Skin of body (tissue), 2 donors: ENCODE data around the gene SIVA1. TPM values are rescaled to one million over a fixed set of nuclear protein-coding genes. Genes with fewer than 3 reads are reported as not detected.
"Not testable (repeated sequence)": the region's sequence is repeated elsewhere in the genome, so short reads cannot be mapped to it uniquely, and the experiment has no call there.

Experiments
- DNase-seq: peaks from one replicate; lab custom pipeline; 2025; lab: John Stamatoyannopoulos, UW
- total RNA-seq: library from RNA; depleted of rRNA; stranded (reverse); fragments of >200 nt; gene quantifications from one replicate; pipeline ENCODE4 v1.2.3, GENCODE V29; 2014

The SIVA1 gene
- total RNA-seq, 1 donor from 2014 or later = 40.1 TPM

DNA sequence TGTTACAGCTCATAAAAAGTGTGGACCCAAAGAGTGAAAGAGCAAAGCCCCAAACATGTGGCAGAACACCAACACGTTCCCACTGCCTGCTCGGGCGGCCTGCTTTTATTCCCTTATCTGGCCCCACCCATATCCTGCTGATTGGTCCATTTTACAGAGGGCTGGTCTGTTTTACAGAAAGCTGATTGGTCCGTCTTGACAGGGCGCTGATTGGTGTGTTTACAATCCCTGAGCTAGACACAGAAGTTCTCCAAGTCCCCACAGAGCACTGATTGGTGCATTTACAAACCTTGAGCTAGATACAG is 2.2 kb upstream of the SIVA1 start:
- DNase-seq = not testable (repeated sequence)

DNA sequence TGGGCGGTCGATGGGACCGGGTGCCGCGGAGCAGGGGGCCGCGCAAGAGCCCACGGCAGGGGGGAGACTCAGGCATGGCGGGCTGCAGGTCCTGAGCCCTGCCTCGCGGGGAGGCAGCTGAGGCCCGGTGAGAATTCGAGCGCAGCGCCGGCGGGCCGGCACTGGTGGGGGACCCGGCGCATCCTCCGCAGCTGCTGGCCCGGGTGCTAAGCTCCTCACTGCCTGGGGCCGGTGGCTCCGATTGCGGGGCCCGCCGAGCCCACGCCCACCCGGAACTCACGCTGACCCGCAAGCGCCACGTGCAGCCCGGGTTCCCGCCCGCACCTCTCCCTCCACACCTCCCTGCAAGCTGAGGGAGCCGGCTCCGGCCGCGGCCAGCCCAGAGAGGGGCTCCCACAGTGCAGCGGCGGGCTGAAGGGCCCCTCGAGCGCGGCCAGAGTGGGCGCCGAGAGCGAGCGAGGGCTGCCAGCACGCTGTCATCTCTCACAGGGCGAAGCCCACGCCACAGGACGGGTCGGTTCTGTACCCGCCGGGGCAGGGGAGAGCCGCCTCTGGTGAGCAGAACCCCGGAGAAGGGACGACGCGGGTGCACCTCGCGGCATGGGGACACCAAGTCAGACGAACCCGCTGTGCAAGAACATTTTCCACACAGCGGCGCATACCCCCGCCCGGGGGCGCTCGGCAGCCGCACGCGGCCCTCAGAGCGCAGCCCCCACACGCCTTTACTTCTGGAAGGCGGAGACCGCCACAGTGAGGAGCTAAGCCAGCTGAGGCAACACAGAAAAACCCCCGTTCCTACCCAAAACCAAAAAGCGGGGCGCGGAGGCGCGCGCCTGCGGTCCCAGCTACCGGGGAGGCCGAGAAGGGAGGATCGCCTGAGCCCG is 1.2 kb upstream of the SIVA1 start:
- DNase-seq = no peak

DNA sequence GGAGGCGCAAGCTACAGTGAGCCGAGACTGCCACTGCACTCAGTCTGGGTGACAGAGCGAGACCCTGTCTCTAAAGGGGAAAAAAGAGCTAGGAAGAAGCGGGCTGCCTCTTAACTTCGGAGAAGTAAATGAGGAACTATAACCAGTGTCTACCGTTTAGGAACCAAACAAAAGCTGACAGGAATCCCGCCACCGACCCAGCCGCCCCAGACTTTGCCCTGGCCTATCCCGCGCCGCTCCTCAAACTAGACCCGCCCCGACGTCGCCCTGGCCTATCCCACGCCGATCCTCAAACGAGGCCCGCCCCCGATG is 568 bp upstream of the SIVA1 start:
- no peak for DNase-seq

DNA sequence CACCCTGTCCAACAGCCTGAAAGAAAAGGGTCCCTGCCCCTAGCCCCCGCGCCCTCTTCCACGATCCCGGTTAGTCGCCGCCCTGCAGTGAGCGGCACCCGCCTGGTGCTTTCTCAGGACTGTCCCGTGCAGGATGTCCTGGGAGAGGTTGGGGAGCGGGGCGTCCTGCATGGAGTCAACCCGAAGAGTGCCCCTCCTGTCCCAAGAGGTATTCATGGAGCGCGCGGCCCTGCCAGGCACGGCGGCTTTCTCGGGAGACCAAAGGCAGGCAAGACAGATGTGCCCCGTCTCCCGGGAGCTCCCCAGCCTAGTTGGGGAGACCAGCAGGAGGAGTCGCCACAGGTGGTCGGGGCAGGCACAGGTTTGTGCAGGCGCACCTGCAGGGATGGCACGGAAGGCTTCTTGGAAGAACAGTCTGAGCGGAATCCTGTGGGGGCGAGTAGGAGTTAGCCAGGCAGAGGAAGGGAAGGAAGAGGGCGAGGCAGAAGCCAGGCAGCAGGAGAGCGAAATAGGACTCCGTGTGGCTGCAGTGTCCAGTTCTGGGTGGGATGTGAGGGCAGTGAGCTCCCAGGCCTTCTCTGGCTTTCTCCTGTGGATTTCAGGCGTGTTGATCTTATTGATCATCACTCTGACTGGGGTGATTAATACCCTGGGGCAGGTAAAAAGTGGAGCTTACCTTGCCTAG is 723 bp downstream of the SIVA1 start:
- DNase-seq = no peak

DNA sequence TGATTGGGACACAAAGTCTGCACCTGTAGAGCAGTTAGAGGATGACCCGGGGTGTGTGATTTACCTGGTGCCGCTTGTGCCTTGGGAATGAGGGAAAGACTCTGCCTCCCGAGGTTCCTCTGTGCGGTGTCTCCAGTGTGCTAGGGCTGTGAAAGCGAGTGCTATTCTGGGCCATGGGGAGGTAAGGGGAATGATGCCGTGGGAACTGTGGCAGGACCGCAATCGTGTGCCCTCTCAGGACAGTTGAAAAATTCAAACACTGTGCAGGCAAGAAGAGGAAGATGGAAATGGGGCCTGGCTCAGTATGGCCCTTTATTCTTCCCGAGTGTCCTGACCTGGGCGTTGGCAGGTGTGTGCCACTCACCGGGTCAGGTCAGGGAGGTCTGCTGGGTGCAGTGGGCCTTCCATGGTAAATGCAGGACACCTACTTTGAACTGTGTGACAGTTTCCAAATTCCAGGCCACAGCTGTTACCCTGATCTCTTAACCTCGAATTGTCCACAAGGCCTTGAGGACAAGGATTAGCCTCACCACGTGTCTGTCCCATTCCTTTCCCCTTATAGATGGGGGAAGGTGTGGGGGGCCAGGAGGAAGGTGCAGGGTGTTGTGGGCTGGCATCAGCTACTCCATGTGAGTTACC is 1.4 kb downstream of the SIVA1 start:
- no peak for DNase-seq

DNA sequence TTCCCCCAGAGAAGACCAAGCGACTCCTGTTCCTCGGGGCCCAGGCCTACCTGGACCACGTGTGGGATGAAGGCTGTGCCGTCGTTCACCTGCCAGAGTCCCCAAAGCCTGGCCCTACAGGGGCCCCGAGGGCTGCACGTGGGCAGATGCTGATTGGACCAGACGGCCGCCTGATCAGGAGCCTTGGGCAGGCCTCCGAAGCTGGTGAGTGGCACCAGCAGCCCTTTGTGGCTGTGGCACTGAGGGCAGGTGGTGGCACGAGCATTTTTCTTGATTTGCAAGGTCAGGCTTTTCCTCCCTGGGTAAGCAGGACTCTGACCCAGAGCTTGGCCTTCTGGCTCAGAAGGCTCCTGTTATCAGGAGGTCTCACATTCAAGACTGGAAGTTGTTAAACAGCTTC is 2.7 kb downstream of the SIVA1 start:
- no peak for DNase-seq

DNA sequence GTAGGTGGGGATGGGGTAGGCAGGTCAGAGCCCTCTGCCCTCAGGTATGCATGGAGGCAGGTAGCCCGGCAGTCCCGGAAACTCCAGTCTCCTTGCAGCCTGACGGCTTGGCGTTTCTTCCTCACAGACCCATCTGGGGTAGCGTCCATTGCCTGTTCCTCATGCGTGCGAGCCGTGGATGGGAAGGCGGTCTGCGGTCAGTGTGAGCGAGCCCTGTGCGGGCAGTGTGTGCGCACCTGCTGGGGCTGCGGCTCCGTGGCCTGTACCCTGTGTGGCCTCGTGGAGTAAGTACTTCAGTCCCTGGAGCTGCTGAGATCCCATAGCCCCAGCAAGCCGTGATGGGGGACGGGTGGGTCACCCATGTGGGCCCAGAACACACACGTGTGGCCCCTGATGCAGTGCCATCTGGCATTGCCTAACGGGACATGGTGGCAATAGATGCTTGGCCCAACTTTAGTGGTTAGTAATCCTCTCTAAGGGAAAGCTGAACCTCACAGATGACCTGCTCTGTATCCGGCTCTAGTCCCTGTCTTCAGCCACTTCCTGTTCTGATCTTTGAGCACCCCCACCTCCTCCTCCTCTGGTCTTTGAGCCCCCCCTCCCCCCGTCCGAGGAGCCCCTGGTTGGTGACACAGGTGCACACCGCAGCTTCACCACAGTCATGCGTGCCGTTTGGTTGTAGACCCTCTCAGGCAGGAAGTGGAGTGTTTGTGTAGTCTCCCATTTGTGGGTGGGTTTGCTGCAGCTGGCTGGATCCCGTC is 3.7 kb downstream of the SIVA1 start:
- DNase-seq = no peak

DNA sequence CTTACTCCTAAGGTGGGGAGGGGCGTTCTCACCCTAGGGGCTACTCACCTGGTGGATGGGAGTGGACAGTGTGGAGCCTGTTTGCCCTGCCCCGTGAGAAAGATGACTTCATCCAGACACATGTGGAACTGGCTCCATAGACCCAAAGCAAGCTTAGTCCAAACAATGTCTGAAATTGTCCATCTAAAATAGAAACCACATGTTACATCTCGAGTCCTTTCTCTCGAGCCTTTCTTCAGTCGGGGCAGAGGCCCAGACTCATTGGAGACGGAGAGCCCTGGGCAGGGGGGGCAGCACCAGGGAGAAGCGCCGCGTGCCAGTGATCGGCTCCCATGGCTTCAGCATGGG is 4.3 kb downstream of the SIVA1 start:
- no peak for DNase-seq

DNA sequence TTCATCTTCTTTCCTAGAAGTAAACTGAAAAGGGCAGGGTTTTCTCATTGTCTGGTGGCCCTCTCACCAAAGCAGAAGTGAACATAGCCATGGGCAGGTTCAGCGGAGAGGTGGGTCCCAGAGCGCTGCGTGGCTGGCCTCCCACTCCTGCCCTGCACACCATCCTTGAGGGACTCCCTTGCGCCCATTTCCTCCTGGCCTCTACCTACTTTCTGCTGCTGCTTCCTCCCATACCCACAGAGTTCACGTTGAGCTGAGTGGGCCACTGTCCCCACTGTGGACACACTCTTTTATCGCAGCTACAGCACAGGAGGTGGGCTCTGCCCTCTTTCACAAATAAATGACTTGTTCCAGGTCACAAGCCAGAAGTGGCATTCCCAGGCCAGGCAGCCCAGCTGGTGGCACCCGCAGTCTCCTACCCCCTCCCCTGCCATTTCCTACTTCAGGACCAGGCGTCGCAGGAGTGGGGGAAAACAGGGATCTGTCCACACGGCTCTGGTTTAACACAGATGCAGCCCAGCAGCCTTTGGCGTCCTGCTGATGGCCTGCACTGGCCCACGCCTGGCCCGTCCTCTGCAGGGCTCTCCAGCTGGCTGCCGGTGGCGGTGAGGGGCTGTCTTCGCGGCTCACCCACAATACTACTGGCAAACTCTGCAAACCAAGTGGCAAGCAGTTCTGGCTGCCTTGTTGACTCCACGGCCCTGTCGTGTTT is 4.9 kb downstream of the SIVA1 start:
- no peak for DNase-seq

DNA sequence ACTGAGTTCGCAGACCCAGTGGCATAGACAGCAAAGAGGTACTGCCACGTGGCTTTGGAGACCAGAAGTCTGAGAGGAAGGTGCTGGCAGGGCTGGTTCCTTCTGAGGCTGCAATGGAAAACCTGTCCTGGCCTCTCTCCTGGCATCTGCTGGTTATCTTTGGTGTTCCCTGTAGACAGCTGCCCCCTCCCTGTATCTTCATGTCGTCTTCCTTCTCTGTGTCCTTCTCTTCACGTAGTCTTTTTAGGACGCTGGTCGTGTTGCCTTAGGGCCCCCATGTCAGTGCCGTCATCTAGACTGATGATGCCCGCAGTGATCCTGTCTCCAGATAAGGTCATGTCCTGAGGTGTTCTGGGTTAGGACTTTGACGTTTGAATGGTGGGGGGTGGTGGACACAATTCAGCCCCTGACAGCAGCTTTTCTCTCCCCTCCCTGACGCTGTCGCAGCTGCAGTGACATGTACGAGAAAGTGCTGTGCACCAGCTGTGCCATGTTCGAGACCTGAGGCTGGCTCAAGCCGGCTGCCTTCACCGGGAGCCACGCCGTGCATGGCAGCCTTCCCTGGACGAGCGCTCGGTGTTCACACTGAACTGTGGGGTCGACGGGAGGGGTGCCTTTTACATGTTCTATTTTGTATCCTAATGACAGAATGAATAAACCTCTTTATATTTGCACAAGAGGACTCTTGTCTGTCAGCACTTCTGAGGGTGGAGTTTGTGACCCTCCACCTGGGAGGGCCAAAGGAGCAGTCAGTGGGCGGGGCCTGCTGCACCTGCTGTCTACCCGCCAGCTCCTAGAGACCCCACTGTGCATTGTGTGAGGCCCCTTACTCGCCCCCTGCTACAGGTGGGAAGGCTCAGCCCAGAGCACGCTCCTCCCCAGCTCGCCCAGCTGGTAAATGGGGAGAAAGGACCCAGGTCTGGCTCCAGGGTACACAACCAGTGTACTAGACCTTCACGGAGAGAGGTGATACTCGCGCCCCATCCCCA is 6.3 kb downstream of the SIVA1 start:
- no peak for DNase-seq

DNA sequence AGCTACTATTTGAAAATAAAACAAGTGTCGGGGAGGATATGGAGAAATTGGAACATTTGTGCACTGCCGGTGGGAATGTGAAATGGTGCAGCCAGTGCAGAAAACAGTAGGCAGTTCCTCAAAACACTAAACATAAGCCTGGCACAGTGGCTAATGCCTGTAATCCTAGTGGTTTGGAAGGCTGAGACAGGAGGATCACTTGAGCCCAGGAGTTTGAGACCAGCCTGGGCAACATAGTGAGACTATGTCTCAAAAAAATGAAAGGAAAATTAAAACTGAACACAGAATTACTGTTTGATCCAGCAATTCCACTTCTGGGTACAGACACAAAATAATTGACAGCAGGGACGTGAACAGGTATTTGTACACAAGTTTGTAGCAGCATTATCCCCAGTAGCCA is 12.6 kb downstream of the SIVA1 start:
- no peak for DNase-seq

DNA sequence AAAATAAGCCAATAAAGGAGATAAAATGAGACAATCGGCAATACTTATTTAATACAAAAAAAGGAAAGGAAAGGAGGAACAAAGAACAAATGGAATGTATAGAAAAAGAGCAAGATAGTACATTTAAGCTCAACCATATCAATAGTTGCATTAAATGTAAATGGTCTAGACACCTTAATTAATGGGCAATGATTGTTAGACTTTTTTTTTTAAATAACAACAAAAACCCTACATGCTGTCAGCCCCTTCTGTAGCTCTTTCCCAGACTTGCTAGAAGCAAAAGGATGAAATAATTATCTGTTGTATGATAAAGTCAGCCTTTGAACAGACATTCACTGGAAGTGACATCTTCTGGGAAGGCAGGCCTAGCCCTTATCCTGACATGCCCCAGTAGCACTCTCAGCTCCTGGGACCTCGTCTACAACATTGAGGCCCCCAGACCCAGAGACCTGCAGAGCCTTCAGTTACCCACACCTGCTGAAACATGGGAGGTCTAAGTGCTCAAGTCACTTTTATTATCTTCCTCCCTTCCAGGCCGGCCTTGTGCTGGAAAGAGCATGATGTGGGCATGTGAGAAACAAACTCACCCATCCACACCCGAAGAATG is 13.4 kb downstream of the SIVA1 start:
- no peak for DNase-seq

DNA sequence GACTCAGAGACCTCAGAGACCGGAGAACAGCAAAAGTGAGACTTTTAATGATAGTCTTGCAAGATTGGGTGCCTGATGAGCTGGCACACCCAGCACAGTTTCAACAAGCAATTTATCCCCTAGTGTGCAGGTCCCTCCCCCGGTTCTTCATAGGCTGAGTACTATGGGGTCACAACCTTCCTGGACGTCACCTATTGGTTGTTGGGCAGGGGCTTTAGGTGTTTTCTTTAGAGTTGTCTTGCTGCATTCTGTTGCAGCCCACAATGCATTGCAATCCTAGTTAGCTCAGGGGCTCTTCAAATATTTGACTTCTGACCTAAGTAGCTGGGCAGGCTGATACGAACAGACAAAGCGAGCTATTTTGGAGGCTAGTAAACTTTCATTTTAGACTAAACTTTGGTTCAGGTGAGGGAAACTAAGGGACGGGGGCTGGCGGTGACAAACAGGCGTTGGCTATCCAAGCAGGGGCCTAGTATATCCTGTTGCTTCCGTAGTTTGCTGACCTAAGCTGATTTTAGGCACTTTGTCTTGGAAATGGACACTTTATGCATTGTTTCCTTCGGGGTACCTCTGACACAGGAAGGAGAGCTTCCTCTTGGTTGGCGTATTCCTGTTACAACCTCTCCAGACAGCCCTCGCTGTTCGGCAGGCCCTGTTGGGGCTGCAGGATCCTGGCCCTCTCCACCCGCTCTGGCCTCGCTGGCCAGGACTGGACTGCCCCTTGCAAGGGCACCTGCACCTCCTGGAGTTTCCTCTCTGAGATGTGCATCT is 14.1 kb downstream of the SIVA1 start:
- no peak for DNase-seq

DNA sequence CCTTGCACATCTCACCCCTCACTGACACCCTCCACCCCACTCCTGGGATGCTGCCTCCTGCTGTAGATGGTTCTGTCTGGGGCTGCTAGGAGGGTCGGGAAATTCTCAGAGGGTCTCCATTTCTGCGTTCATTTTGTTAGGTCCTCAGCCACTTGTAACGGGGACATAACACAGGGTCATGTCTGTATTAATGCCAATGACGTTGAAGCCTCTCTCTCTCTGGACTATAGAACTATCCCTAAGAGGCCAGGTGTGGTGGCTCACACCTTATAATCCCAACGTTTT is 14.6 kb downstream of the SIVA1 start:
- DNase-seq = no peak

DNA sequence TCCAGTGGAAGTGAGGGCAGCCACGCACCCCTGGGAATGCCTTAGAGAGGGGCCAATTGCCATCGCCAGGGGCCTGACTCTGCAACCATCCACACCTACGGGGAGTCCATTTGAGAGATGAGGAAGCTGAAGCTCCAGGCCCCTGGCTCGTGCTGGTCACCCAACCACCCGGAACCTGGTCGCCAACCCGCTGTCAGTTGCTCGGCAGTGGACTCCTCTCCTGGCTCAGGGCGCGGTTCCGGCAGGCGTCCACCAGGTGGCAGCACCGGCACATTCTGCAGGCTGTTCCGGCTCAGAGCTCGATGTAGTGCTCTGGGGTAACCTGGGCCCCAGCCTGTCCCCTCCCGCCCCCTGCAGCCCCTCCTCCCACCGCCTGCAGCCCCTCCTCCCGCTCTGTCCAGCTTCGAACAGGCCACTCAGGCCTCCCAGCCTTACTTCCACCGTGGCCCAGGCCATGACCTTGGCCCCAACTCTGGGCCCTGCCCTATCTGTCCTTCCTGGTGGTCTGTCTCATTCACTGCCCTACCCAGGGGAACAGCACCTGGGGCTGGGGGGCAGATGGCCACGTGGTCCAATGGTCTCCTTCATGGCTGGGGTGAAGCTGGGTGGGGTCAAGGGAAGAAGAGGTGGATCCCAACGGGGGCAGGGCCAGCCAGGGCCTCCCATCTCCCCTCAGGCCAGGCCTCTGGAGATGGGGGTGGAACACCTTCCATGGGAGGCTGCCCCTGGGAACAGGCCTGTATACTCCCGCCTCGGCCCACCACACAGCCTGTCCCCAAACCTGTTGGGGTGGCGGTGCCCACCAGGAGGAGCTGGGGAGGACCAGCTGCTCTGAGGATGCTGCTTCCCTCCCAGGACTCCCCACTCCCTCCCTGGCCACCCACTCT is 15.7 kb downstream of the SIVA1 start:
- peak; percentile 54 for DNase-seq

DNA sequence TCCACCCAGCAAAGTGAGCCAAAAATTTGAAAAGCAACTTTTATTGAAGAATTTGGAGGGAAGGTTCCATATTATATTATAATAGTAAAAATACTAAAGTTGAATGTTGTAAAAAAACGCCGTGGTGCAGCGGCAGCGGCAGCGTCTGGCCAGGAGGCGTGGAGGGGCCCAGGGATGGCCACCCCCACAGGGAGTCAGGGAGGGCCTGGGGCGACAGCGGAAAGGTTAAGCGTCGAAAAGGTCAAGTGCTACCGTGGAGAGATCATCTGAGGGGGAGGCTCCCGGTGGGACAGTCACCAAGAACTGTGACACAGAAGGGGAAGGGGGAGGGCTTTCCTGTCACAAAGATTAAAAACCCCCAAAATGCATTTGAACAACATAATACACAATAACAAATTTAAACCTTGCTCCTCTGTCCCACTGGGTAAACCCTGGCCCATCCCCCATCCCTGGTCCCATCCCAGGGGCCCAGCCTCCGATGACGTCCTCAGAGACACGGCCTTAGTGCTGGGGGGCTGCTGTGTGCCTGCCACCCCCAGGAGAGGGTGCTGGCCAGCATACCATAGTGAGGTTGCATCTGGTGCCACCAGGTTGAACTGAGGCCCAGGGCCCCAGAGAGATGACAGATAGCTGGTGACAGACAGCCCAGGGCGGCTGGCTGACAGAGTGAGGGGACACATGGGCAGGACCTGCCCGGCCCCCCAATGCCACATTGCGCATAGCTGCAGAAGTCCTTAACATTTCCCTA is 16.6 kb downstream of the SIVA1 start:
- DNase-seq = no peak

DNA sequence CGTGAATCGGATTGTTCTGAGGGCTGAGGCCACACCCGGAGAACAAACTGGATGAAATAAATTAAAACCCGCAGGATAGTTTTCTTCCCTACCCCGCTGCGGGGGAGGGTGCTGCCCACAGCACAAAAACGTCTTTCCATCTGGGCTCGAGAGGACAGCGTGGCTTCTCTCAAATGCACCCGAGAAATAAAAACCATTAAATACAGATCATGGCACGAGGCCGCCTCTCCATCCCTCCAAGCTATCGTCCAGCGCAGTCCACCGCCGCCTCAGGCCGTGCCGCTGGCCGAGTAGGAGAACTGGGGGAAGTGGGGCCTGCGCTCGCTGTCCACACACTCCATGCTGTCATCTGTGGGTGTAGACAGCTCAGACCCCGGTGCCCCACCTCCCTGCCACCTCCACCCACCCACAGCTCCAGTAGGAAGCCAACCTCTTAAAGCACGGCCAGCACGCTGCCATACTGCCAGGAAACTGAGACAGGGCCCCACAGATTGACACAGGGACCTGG is 17.2 kb downstream of the SIVA1 start:
- DNase-seq = no peak
